Transverse colon (tissue), 4 donors: ENCODE results near the gene RAB4B.
"Not testable (repeated sequence)": the region's sequence is repeated elsewhere in the genome, so short reads cannot be mapped to it uniquely, and the experiment has no call there.

Experiments
- CTCF ChIP-seq, 5 experiments: fragments of 200-600 bp in 3 of 5; fragments of 450-650 bp in 2 of 5; sonication (generic) in 3 of 5; IDR thresholded peaks; 1 replicate in 2 of 5; 2 replicates in 3 of 5; pipeline ENCODE4 v1.5.1; 2016 to 2017; ENCODE audit warnings: antibody characterized with exemption in 5 of 5, inconsistent platforms in 3 of 5, mild to moderate bottlenecking in 2 of 5, moderate library complexity in 1 of 5
- EP300 ChIP-seq: sonication (generic); formaldehyde crosslinking; IDR thresholded peaks from one replicate; pipeline ENCODE4 v1.6.1; 2017; ENCODE audit warnings: antibody characterized with exemption, low read depth
- POLR2AphosphoS5 ChIP-seq, 3 donors: sonication (generic); formaldehyde crosslinking; IDR thresholded peaks; one replicate each; pipeline ENCODE4 v1.6.1; 2016; ENCODE audit warnings: antibody characterized with exemption in 3 of 3

DNA sequence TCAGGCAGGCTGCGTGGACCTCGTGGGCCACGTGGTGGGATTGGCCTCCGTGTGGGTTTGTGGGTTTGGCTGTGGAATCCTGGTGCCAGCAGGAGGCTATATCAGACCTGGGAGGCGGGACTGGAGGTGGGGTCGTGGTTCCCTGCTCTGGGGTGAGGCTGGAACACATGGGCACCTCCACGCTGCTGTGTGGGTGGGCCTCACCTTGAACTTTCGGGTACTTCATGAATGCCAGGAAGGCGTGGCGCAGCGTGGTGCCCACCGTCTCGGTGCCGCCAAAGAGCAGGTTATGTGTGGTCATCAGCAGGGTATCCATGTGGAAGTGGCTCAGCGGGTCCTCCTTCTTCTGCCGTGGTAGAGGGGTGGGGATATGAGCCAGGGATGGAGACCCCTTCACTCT, 46.9 kb downstream of the RAB4B start:
- TF ChIP-seq EP300; CTCF (IDR thresholded peaks at IDR 0.05); POLR2AphosphoS5 (IDR thresholded peaks at IDR 0.05): not testable (repeated sequence)
